GM12865 (cell line): ENCODE results near the gene TMEM184C.

ENCODE experiments used
- DNase-seq: peaks from one replicate; pipeline ENCODE4 v3.0.0; 2010; ENCODE audit warnings: low read depth
- H3K4me3 ChIP-seq: 2 replicates; pipeline ENCODE4 v1.5.1; 2011; ENCODE audit warnings: mild to moderate bottlenecking, low read depth, low read length, control low read depth
- TF ChIP-seq, protein P1 (sequence below): IDR thresholded peaks from 2 replicates; pipeline ENCODE4 v1.5.1; 2011; ENCODE audit warnings: low read length, control low read depth, low read depth, inconsistent platforms; ENCODE audit not compliant: insufficient read depth; ENCODE audit errors: missing control alignments

Gene TMEM184C

DNA sequence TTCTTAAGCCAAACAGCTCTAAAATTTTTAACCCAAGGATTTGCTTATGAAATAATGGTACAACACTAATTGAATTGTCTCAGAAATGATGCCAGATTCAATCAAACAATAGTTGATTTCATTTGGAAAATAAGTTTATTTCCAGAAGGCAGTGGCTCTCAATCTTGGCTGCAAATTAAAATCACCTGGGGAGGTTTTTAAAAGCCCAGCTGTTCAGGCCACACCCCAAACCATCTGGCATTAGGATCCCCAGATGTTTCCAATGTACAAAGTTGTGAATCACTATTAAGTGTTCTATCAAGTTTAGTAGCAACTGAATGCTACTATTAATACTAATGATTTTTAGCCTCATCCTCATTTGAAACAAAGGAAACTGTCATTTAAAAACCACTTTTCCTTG, 22.2 kb downstream of the TMEM184C start:
- TF ChIP-seq, protein P1, sequence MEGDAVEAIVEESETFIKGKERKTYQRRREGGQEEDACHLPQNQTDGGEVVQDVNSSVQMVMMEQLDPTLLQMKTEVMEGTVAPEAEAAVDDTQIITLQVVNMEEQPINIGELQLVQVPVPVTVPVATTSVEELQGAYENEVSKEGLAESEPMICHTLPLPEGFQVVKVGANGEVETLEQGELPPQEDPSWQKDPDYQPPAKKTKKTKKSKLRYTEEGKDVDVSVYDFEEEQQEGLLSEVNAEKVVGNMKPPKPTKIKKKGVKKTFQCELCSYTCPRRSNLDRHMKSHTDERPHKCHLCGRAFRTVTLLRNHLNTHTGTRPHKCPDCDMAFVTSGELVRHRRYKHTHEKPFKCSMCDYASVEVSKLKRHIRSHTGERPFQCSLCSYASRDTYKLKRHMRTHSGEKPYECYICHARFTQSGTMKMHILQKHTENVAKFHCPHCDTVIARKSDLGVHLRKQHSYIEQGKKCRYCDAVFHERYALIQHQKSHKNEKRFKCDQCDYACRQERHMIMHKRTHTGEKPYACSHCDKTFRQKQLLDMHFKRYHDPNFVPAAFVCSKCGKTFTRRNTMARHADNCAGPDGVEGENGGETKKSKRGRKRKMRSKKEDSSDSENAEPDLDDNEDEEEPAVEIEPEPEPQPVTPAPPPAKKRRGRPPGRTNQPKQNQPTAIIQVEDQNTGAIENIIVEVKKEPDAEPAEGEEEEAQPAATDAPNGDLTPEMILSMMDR: no peak
- H3K4me3 ChIP-seq: no peak overlapping the region
- DNase-seq: no peak

DNA sequence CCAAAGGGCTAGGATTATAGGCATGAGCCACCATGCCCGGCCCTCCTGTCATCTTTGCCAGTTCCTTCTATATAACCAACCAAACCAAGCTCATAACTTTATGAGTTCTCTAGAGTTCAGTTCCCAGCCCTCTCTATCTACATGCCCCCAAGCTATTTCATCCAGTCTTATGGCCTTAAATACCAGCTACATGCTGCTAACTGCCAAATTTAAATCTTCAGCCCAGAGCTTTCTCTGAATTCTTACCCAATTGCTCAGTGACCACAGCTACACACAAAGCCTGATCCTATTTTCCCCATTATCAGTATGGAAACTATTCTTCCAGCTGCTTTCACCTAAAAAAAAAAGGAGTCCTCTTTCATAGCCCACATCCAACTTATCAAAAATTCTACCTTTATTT, 23.1 kb downstream of the TMEM184C start:
- no peak for DNase-seq
- TF ChIP-seq, protein P1: no peak
- no peak overlapping the region for H3K4me3 ChIP-seq

DNA sequence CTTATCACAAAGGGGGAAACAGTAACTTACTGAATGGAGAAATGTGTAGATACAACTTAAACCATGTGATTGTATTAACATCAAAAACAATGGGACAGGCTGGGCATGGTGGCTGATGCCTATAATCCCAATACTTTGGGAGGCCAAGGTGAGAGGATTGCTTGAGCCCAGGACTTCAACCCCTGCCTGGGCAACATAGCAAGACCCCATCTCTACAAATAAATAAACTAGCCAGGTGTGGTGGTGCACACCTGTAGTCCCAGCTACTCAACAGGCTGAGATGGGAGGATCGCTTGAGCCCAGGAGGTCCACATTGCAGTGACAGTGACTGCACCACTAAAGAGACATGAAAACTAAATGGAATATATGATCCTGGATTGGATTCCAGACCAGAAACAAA, 26.4 kb downstream of the TMEM184C start:
- TF ChIP-seq, protein P1: no peak
- DNase-seq: no peak
- H3K4me3 ChIP-seq: no peak overlapping the region

DNA sequence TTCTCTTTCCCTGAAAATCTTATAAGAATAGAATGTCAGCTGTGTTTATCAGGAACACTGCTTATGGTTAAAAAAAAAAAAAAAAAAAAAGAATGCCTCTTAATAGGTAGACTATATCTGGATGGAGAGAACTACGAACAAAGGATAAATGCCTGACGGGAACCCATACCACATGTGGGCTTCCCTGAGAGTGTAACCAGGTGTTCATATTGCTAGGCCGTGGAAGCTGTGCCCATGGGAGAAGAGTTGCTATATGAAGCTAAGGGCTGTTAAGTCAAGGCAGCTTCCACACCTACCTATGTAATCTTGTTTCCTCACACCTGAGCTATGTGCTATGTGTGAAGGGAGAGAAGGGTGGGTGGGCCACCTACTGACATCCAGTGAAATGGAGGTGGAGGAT, 27.3 kb downstream of the TMEM184C start:
- DNase-seq: no peak
- H3K4me3 ChIP-seq: no peak overlapping the region
- TF ChIP-seq, protein P1: no peak

DNA sequence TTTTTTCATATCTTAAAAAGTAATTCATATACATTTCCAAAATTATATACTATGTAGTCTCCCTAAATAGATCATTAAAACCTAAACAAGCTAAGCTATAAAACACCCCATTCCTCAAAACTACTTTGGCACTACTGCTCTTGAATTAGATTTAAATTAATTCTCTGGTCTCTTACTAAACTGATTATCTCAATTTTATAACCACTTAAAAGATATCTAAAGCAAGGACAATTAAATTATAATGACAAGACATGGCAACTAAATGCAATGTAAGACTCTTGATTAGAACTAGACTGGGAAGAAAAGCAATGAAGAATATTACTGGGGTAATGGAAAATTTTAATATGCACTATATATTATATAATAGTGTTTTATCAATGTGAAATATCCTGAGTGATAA, 27.9 kb downstream of the TMEM184C start:
- H3K4me3 ChIP-seq: no peak overlapping the region
- DNase-seq: no peak
- TF ChIP-seq, protein P1: no peak

DNA sequence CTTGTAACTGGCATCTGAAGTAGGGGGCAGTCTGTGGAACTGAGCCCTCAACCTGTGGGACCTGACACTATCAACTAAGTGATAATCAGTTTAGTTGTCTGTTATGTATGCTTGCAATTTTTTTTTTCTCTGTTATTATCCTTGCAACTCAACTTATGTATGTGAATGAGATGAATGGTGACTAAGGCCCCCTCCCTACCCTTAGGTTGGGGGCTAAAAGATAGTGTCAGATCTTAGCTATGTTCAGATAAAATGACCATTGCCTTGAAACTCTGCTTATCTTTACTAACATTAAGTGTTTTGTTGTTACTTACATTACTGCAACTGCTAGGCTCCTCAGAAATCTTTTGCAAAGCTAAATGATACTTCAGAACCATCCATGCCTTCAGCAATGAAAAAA, 31.5 kb downstream of the TMEM184C start:
- DNase-seq: no peak
- TF ChIP-seq, protein P1: no peak
- H3K4me3 ChIP-seq: no peak overlapping the region

DNA sequence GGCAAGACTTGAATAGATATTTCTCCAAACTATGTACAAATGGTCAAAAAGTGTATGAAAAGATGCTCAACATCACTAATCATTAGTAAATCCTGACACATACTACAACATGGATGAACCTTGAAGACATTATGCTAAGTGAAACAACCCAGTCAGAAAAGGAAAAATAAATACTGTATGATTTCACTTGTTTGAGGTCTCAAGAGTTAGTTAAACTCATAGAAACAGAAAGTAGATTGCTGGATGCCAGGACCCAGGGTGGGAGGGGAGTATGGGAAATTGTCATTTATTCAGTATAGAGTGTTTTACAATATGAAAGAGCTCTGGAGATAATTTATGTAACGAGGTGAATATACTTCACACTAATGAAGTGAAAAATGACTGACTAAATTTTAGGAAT, 34.4 kb downstream of the TMEM184C start:
- TF ChIP-seq, protein P1: no peak
- no peak for DNase-seq
- H3K4me3 ChIP-seq: no peak overlapping the region
